ENCODE results near the gene CCNT1. TPM values are rescaled to one million over a fixed set of nuclear protein-coding genes. Genes with fewer than 3 reads are reported as not detected.

CCNT1 gene
- total RNA-seq, 2 experiments from 2014 or later, result 30.9 to 59.1 TPM

- BruUV-seq (replicated peaks), result no TSS peak
- Histone ChIP-seq H3K79me2 (ENCODE audit: insufficient read depth, low read depth, low read length) (no peaks in the 10 kb centered on the region), H3K4me1 (ENCODE audit: insufficient read depth, low read length, poor library complexity, severe bottlenecking) (no peaks in the 10 kb centered on the region), H3K9me3 (ENCODE audit: low read length) (no peaks in the 10 kb centered on the region), H3K36me3 (ENCODE audit: insufficient read depth, low read length) (no peaks in the 10 kb centered on the region), H3K27ac (ENCODE audit: low read depth, low read length, poor library complexity, severe bottlenecking) (no peak overlapping the region), H2AFZ (ENCODE audit: low read length) (no peak overlapping the region), H3K9me2 (ENCODE audit: insufficient read depth, low read length) (no peaks in the 10 kb centered on the region), H4K20me1 (ENCODE audit: insufficient read depth, low read length) (no peaks in the 10 kb centered on the region), H3K4me3 (ENCODE audit: low read depth, low read length, poor library complexity, severe bottlenecking) (no peak overlapping the region), H3K4me2 (ENCODE audit: low read length) (no peak overlapping the region)
- TF ChIP-seq EZH2phosphoT487 (IDR thresholded peaks at IDR 0.05; ENCODE audit: borderline replicate concordance, low read depth, low read length) (no peak), CTCF (conservative IDR thresholded peaks at IDR 0.05; ENCODE audit: low read length) (no peak)
- POLR2A ChIA-PET, result no interaction called here
- CTCF ChIA-PET (ENCODE audit: unreplicated experiment), result no interaction called here
- no peak for DNase-seq (ENCODE audit: low spot score)
- intact Hi-C loops (cut with micrococcal nuclease; ENCODE audit: unreplicated experiment), result no loop called here
These were observed 48.0 kb upstream of the CCNT1 start for GRCh38 chr12:48764521-48764920.

- Histone ChIP-seq H3K79me2 (ENCODE audit: insufficient read depth, low read depth, low read length) (no peaks in the 10 kb centered on the region), H3K4me2 (ENCODE audit: low read length) (no peak overlapping the region), H2AFZ (ENCODE audit: low read length) (no peak overlapping the region), H3K27ac (ENCODE audit: low read depth, low read length, poor library complexity, severe bottlenecking) (no peak overlapping the region), H3K36me3 (ENCODE audit: insufficient read depth, low read length) (no peaks in the 10 kb centered on the region), H3K4me1 (ENCODE audit: insufficient read depth, low read length, poor library complexity, severe bottlenecking) (no peaks in the 10 kb centered on the region), H4K20me1 (ENCODE audit: insufficient read depth, low read length) (no peaks in the 10 kb centered on the region), H3K9me3 (ENCODE audit: low read length) (no peaks in the 10 kb centered on the region), H3K9me2 (ENCODE audit: insufficient read depth, low read length) (no peaks in the 10 kb centered on the region), H3K4me3 (ENCODE audit: low read depth, low read length, poor library complexity, severe bottlenecking) (no peak overlapping the region)
- intact Hi-C loops (cut with micrococcal nuclease; ENCODE audit: unreplicated experiment), result no loop called here
- POLR2A ChIA-PET, result no interaction called here
- DNase-seq (ENCODE audit: low spot score), result no peak
- no TSS peak for BruUV-seq (replicated peaks)
- CTCF ChIA-PET (ENCODE audit: unreplicated experiment), result no interaction called here
- TF ChIP-seq EZH2phosphoT487 (IDR thresholded peaks at IDR 0.05; ENCODE audit: borderline replicate concordance, low read depth, low read length) (no peak), CTCF (conservative IDR thresholded peaks at IDR 0.05; ENCODE audit: low read length) (no peak)
These were observed 42.2 kb upstream of the CCNT1 start for GRCh38 chr12:48758737-48759136.

- no peaks in the 10 kb centered on the region for H4K20me1 ChIP-seq (ENCODE audit: insufficient read depth, low read length)
These were observed 41.7 kb upstream of the CCNT1 start for GRCh38 chr12:48758186-48758585.

More at GRCh38 chr12:48758186-48758585, 41.7 kb upstream of the CCNT1 start:
- H3K36me3 ChIP-seq (ENCODE audit: insufficient read depth, low read length), result no peaks in the 10 kb centered on the region
- no peaks in the 10 kb centered on the region for H3K9me3 ChIP-seq (ENCODE audit: low read length)
- CTCF ChIA-PET (ENCODE audit: unreplicated experiment), result no interaction called here
- no peak for DNase-seq (ENCODE audit: low spot score)
- TF ChIP-seq EZH2phosphoT487 (IDR thresholded peaks at IDR 0.05; ENCODE audit: borderline replicate concordance, low read depth, low read length) (no peak), CTCF (conservative IDR thresholded peaks at IDR 0.05; ENCODE audit: low read length) (no peak)
- H3K4me1 ChIP-seq (ENCODE audit: insufficient read depth, low read length, poor library complexity, severe bottlenecking), result no peaks in the 10 kb centered on the region
- H3K79me2 ChIP-seq (ENCODE audit: insufficient read depth, low read depth, low read length), result no peaks in the 10 kb centered on the region
- H2AFZ ChIP-seq (ENCODE audit: low read length), result no peak overlapping the region
- H3K27ac ChIP-seq (ENCODE audit: low read depth, low read length, poor library complexity, severe bottlenecking), result no peak overlapping the region
- BruUV-seq (replicated peaks), result no TSS peak
- H3K9me2 ChIP-seq (ENCODE audit: insufficient read depth, low read length), result no peaks in the 10 kb centered on the region
- H3K4me3 ChIP-seq (ENCODE audit: low read depth, low read length, poor library complexity, severe bottlenecking), result no peak overlapping the region
- H3K4me2 ChIP-seq (ENCODE audit: low read length), result no peak overlapping the region
- POLR2A ChIA-PET, result no interaction called here
- intact Hi-C loops (cut with micrococcal nuclease; ENCODE audit: unreplicated experiment), result no loop called here
